Astrocyte (in vitro differentiated cells and primary cell): ENCODE data around the gene MYNN. TPM values are rescaled to one million over a fixed set of nuclear protein-coding genes. Genes with fewer than 3 reads are reported as not detected.
A peak's percentile ranks its signal among the peaks of the same experiment; 100 is the strongest.

Experiments
- DNase-seq: peaks from one replicate; pipeline ENCODE4 v3.0.0-alpha.2; 2010; ENCODE audit warnings: low read depth
- FAIRE-seq: peaks from 2 replicates; lab custom pipeline; 2011; peaks lifted over from hg19 to GRCh38; lab: Jason Lieb, UNC
- H2AFZ ChIP-seq: 2 replicates; pipeline ENCODE4 v1.6.0; 2012; ENCODE audit warnings: low read depth, low read length, inconsistent platforms
- H3K27ac ChIP-seq: 2 replicates; pipeline ENCODE4 v1.5.1; 2011; ENCODE audit warnings: low read depth, low read length, inconsistent platforms
- H3K27me3 ChIP-seq: 2 replicates; pipeline ENCODE4 v1.6.0; 2011; ENCODE audit warnings: low read length, inconsistent platforms; ENCODE audit not compliant: insufficient read depth
- H3K36me3 ChIP-seq: 2 replicates; pipeline ENCODE4 v1.5.1; 2011; ENCODE audit warnings: low read length, inconsistent platforms; ENCODE audit not compliant: insufficient read depth
- H3K4me1 ChIP-seq: 2 replicates; pipeline ENCODE4 v1.5.1; 2011; ENCODE audit warnings: low read length, inconsistent platforms; ENCODE audit not compliant: insufficient read depth
- H3K4me2 ChIP-seq: 2 replicates; pipeline ENCODE4 v1.6.0; 2012; ENCODE audit warnings: low read length, inconsistent platforms
- H3K4me3 ChIP-seq: 2 replicates; pipeline ENCODE4 v1.5.1; 2011; ENCODE audit warnings: low read depth, mild to moderate bottlenecking, low read length, inconsistent platforms; ENCODE audit not compliant: insufficient read depth
- H3K79me2 ChIP-seq: 2 replicates; pipeline ENCODE4 v1.6.0; 2012; ENCODE audit warnings: mild to moderate bottlenecking, low read length, inconsistent platforms; ENCODE audit not compliant: insufficient read depth
- H3K9ac ChIP-seq: 2 replicates; pipeline ENCODE4 v1.6.0; 2012; ENCODE audit warnings: mild to moderate bottlenecking, low read length, inconsistent platforms
- H3K9me3 ChIP-seq: 2 replicates; pipeline ENCODE4 v1.5.1; 2012; ENCODE audit warnings: low read depth, mild to moderate bottlenecking, low read length, inconsistent platforms; ENCODE audit not compliant: insufficient read depth
- H4K20me1 ChIP-seq: 2 replicates; pipeline ENCODE4 v1.6.0; 2012; ENCODE audit warnings: low read length, inconsistent platforms; ENCODE audit not compliant: insufficient read depth
- H3K27ac Mint-ChIP-seq: one replicate; pipeline ENCODE4 v1.8.0; 2021; ENCODE audit warnings: mild to moderate bottlenecking, mixed read lengths; ENCODE audit not compliant: unreplicated experiment
- H3K27me3 Mint-ChIP-seq: one replicate; pipeline ENCODE4 v1.8.0; 2021; ENCODE audit warnings: low read depth, mixed read lengths; ENCODE audit not compliant: unreplicated experiment
- H3K36me3 Mint-ChIP-seq: one replicate; pipeline ENCODE4 v1.8.0; 2021; ENCODE audit warnings: low read depth, mixed read lengths; ENCODE audit not compliant: unreplicated experiment
- H3K4me1 Mint-ChIP-seq: one replicate; pipeline ENCODE4 v1.8.0; 2021; ENCODE audit warnings: low read depth, mixed read lengths; ENCODE audit not compliant: unreplicated experiment
- H3K4me3 Mint-ChIP-seq: one replicate; pipeline ENCODE4 v1.8.0; 2021; ENCODE audit warnings: mild to moderate bottlenecking, moderate library complexity, mixed read lengths; ENCODE audit not compliant: unreplicated experiment
- H3K9me3 Mint-ChIP-seq: one replicate; pipeline ENCODE4 v1.8.0; 2021; ENCODE audit warnings: mild to moderate bottlenecking, mixed read lengths; ENCODE audit not compliant: unreplicated experiment
- CTCF ChIP-seq: IDR thresholded peaks from 2 replicates; pipeline ENCODE4 v1.5.1; 2011; ENCODE audit warnings: low read depth, mild to moderate bottlenecking, inconsistent platforms, low read length, moderate library complexity; ENCODE audit not compliant: insufficient read depth
- EZH2 ChIP-seq: IDR thresholded peaks from 2 replicates; pipeline ENCODE4 v1.6.1; 2012; ENCODE audit warnings: mild to moderate bottlenecking, low read length, inconsistent platforms; ENCODE audit not compliant: insufficient read depth
- total RNA-seq: library from RNA; stranded (reverse); gene quantifications from 2 replicates; pipeline ENCODE4 v1.2.1, GENCODE V29; 2021

The MYNN gene
- total RNA-seq, 1 donor from 2014 or later, result 12.9 TPM

DNA sequence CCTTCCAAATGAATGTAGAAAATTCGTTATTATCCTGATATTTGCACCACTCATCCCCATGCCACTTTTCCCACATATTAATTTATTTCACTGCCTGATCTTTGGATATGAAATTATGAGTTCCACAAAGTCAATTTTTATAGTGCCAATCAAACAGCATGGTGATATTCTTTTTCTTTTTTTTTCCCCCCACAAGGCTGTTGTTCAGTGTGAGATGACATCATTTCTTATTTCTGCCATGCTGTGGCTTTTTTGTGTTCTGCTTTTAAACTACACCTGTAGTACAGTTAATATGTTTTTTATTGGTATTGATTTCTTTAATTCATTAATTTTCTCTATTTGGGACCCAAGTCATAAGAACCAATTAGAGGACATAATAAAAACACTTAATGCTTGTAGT is 14.6 kb downstream of the MYNN start:
- H4K20me1 ChIP-seq, result no peaks in the 10 kb centered on the region
- Mint-ChIP-seq H3K36me3 (peaks cover 3% of the 10 kb centered on the region), H3K27me3 (no peaks in the 10 kb centered on the region), H3K9me3 (no peaks in the 10 kb centered on the region), H3K4me1 (peaks cover 8% of the 10 kb centered on the region), H3K4me3 (no peak overlapping the region), H3K27ac (no peak overlapping the region)
- FAIRE-seq (no peak), DNase-seq (no peak)
- H3K79me2 ChIP-seq, result no peaks in the 10 kb centered on the region
- peaks cover 38% of the 10 kb centered on the region for H3K36me3 ChIP-seq
- H2AFZ ChIP-seq, result no peak overlapping the region
- no peak overlapping the region for H3K27ac ChIP-seq
- H3K4me3 ChIP-seq, result no peak overlapping the region
- TF ChIP-seq EZH2 (no peak), CTCF (no peak)
- H3K9me3 ChIP-seq, result no peaks in the 10 kb centered on the region
- H3K27me3 ChIP-seq, result no peaks in the 10 kb centered on the region
- H3K4me2 ChIP-seq, result no peak overlapping the region
- peaks cover 7% of the 10 kb centered on the region for H3K4me1 ChIP-seq
- no peak overlapping the region for H3K9ac ChIP-seq

DNA sequence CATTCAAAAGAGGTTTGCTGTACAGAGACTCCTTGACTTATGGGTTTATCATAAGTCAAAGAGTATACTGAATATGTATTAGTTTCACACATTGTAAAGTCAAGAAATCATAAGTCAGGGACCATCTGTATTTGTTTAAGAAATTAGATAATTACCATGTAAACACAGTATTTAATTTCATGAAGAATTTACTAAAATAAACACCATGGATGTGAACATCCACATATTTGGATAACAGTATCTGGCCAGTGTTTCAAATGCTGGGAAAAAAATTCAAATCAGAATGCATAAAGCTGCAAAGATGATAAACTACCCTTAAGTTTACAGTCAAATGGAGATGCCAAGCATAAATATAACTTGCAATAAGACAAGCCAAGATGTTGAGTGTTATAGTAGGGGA is 17.0 kb downstream of the MYNN start:
- no peak overlapping the region for H3K4me3 Mint-ChIP-seq
- no peak overlapping the region for H3K27ac Mint-ChIP-seq
- DNase-seq (no peak), FAIRE-seq (no peak)
- no peaks in the 10 kb centered on the region for H3K27me3 Mint-ChIP-seq
- Histone ChIP-seq H3K4me2 (no peak overlapping the region), H3K27ac (no peak overlapping the region), H3K4me3 (no peak overlapping the region), H4K20me1 (no peaks in the 10 kb centered on the region), H3K4me1 (peaks cover 7% of the 10 kb centered on the region), H3K79me2 (no peaks in the 10 kb centered on the region), H2AFZ (no peak overlapping the region), H3K36me3 (peaks cover 25% of the 10 kb centered on the region), H3K9ac (no peak overlapping the region), H3K27me3 (no peaks in the 10 kb centered on the region), H3K9me3 (no peaks in the 10 kb centered on the region)
- TF ChIP-seq CTCF (no peak), EZH2 (no peak)
- H3K4me1 Mint-ChIP-seq, result peaks cover 8% of the 10 kb centered on the region
- no peaks in the 10 kb centered on the region for H3K9me3 Mint-ChIP-seq
- H3K36me3 Mint-ChIP-seq, result peaks cover 3% of the 10 kb centered on the region

DNA sequence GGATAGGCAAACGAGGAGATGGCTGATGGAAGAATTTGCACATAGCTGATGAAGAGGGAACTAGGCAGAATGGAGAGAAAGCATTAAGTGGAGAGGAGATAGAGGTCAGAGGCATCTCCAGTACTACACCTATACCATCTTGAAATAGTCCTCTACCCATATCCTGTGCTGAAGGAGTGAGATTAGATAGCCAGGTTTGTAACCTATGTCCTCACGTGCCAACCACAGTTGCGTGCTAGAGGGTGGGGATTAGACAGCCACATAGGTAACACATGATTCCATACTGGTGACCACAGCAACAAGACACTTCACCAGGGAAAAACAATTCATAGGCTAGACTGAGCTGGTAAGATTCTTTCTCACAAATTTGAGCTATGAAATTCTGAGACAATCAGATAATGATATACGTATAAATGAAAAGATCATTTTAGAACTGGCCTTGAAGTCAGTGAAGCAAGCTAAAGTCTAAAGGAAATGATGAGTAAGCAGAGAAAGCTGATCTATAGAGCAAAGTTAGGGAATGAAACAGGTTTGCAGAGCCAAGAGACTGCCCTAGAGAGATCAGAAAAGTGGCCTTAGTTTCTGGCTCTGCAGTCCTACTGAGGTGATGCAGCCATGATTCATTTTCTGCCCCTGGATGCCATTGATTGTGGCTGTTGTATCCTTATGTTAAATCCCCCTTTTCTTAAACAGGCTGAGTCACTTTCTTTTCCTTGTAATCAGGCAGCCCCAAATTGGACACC is 17.7 kb downstream of the MYNN start:
- Histone ChIP-seq H4K20me1 (no peaks in the 10 kb centered on the region), H3K9ac (no peak overlapping the region), H3K79me2 (no peaks in the 10 kb centered on the region), H3K36me3 (peaks cover 19% of the 10 kb centered on the region), H3K9me3 (no peaks in the 10 kb centered on the region), H3K4me3 (no peak overlapping the region), H2AFZ (no peak overlapping the region), H3K4me2 (no peak overlapping the region), H3K4me1 (peaks cover 7% of the 10 kb centered on the region), H3K27me3 (no peaks in the 10 kb centered on the region), H3K27ac (no peak overlapping the region)
- TF ChIP-seq CTCF, result no peak
- no peak for TF ChIP-seq EZH2
- H3K27me3 Mint-ChIP-seq, result no peaks in the 10 kb centered on the region
- peaks cover 3% of the 10 kb centered on the region for H3K36me3 Mint-ChIP-seq
- DNase-seq (peak; percentile 35), FAIRE-seq (no peak)
- H3K9me3 Mint-ChIP-seq, result no peaks in the 10 kb centered on the region
- no peak overlapping the region for H3K27ac Mint-ChIP-seq
- H3K4me1 Mint-ChIP-seq, result peaks cover 8% of the 10 kb centered on the region
- H3K4me3 Mint-ChIP-seq, result no peak overlapping the region
